ENCODE measurements around the gene CLDN22.

- TF ChIP-seq CTCF (IDR thresholded peaks at IDR 0.05; ENCODE audit: low read depth, low read length, missing input control), result no peak
- TF ChIP-seq YY1 (IDR thresholded peaks at IDR 0.05), result no peak
- no peak for TF ChIP-seq MAX (IDR thresholded peaks at IDR 0.05)
- no peak for TF ChIP-seq RAD21 (IDR thresholded peaks at IDR 0.05)
- TF ChIP-seq ZBTB33 (IDR thresholded peaks at IDR 0.05), result no peak
- no peak for TF ChIP-seq TAF1 (conservative IDR thresholded peaks at IDR 0.05)
- no peak for TF ChIP-seq RXRA (IDR thresholded peaks at IDR 0.05)
- TF ChIP-seq SP1 (IDR thresholded peaks at IDR 0.05), result no peak
These were observed 3.2 kb upstream of the CLDN22 start for GRCh38 chr4:183323295-183323694.

Data from liver (tissue), 3 donors.